KOPT-K1 (cell line): ENCODE measurements around the gene PTCD2.
"Not testable (repeated sequence)": the region's sequence is repeated elsewhere in the genome, so short reads cannot be mapped to it uniquely, and the experiment has no call there.

Experiments
- H3K27ac ChIP-seq: fragments of 200-600 bp; sonication (generic); 2 replicates; pipeline ENCODE4 v1.5.1; 2016; ENCODE audit warnings: antibody characterized with exemption, mild to moderate bottlenecking, low read depth, low read length; ENCODE audit not compliant: poor library complexity, severe bottlenecking
- H3K36me3 ChIP-seq: fragments of 200-600 bp; sonication (generic); 2 replicates; pipeline ENCODE4 v1.5.1; 2017; ENCODE audit warnings: antibody characterized with exemption, mild to moderate bottlenecking, low read length, moderate library complexity; ENCODE audit not compliant: insufficient read depth
- H3K9me3 ChIP-seq: fragments of 200-600 bp; sonication (generic); 2 replicates; pipeline ENCODE4 v1.5.1; 2017; ENCODE audit warnings: antibody characterized with exemption, low read length, mild to moderate bottlenecking; ENCODE audit not compliant: insufficient read depth, poor library complexity, severe bottlenecking

PTCD2 gene

DNA sequence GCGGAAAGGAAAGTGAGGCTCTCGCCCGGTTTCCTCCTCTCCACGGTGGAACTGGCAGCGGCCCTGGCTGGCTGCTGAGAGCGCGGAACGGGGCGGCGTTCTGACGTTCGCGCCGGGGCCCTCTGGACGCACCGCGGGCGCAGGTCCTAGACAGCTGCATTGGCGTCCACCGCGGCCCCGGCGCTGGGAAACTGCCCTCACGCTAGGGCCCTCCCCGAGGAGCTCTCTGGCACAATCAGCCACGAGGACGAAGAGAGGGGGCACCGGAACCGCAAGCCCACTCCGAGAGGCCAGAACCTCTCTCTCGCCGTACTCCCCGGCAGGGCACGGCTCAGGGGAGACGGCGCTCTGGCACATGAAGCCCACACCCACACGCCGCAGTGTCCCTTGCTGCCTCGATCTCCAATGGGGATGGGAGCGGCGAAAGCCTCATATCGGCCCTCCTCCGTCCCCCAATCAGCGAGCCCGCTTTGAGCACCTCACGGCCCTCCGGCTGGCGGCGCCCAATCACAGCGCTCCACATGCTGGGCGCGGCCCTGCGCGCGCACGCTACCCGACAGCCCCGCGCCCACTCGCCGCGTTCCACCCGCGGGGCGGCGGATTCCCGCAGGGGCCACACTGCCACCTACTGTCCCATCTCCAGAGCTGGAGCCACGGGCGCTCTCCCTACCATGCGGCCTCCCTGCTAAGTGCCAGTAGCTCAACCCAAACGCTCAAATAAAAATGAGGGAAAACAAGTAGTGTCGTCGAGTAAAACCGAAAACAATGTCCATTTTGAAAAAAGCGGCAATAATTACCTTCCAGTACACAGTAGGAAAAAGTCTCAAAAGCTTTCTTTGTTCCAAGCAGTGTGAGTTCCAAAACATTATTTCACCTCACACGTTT lies 12.0 kb upstream of the PTCD2 start:
- H3K9me3 ChIP-seq = no peaks in the 10 kb centered on the region
- H3K36me3 ChIP-seq = peaks cover 44% of the 10 kb centered on the region
- peak overlapping the region; percentile 85 for H3K27ac ChIP-seq

- Histone ChIP-seq H3K27ac (peak overlapping the region; percentile 85), H3K36me3 (peaks cover 50% of the 10 kb centered on the region), H3K9me3 (no peaks in the 10 kb centered on the region)
Observed at GRCh38 chr5:72308853-72309191, 11.4 kb upstream of the PTCD2 start.

- Histone ChIP-seq H3K36me3 (peaks cover 69% of the 10 kb centered on the region), H3K9me3 (no peaks in the 10 kb centered on the region), H3K27ac (no peak overlapping the region)
Observed at GRCh38 chr5:72313141-72313540, 7.0 kb upstream of the PTCD2 start.

GRCh38 chr5:72314571-72315172 lies 5.5 kb upstream of the PTCD2 start:
- Histone ChIP-seq H3K9me3 (no peaks in the 10 kb centered on the region), H3K36me3 (peaks cover 60% of the 10 kb centered on the region), H3K27ac (no peak overlapping the region)

GRCh38 chr5:72319435-72319975 lies 668 bp upstream of the PTCD2 start:
- peaks cover 39% of the 10 kb centered on the region for H3K36me3 ChIP-seq
- H3K9me3 ChIP-seq = not testable (repeated sequence)
- H3K27ac ChIP-seq = peak overlapping the region; percentile 85

DNA sequence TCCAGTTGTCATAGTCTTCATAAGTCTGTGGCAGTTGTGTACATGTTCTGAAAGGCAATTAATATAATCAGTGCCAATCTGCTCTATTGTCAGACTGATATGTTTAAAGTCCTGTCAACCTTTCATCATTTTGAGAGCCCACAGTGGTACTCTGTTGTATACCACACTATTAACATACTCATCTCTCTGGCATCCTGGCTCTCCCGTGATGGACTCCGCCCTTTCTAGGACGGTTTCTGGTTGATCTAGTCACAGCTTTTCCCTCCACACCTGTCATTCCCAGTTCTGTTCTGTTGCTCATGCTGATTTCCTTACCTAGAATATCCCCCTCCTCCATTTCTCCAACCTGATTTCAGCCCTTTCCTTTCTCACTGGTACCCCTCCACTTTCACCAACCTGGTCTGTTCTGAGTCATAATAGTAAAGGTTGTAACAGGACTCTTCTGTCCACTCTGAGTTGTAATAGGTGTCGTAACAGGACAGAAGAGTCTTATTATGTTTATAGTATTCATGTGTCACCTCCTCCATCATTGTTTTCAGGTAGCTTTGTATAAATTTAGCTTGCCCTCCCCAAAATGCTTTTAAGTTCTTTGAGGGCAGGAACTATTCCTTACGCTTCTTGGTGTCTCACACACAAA lies 4.1 kb downstream of the PTCD2 start:
- H3K36me3 ChIP-seq = peaks cover 66% of the 10 kb centered on the region
- H3K9me3 ChIP-seq = no peaks in the 10 kb centered on the region
- no peak overlapping the region for H3K27ac ChIP-seq

GRCh38 chr5:72325566-72326305 lies 5.6 kb downstream of the PTCD2 start:
- H3K27ac ChIP-seq = no peak overlapping the region
- peaks cover 77% of the 10 kb centered on the region for H3K36me3 ChIP-seq
- H3K9me3 ChIP-seq = no peaks in the 10 kb centered on the region

DNA sequence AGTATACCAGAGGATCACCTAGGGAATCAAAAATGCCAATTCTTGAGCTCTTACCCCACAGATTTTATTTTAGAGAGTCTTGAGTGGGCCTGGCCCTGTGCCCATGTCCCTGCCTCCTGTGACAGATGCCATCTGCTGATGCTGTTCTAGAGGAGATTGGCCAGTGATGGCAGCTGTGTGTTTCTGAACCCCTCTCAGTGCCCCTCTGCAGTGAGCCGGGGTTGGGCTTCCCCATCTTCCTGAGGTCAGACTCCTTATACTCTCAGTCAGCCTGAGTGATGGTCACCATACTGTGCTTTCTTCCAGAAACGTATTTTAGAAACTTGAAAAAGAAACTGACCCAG lies 6.1 kb downstream of the PTCD2 start:
- H3K9me3 ChIP-seq = no peaks in the 10 kb centered on the region
- peaks cover 82% of the 10 kb centered on the region for H3K36me3 ChIP-seq
- H3K27ac ChIP-seq = no peak overlapping the region

- H3K27ac ChIP-seq = no peak overlapping the region
Observed at GRCh38 chr5:72328172-72328571, 8.0 kb downstream of the PTCD2 start.

DNA sequence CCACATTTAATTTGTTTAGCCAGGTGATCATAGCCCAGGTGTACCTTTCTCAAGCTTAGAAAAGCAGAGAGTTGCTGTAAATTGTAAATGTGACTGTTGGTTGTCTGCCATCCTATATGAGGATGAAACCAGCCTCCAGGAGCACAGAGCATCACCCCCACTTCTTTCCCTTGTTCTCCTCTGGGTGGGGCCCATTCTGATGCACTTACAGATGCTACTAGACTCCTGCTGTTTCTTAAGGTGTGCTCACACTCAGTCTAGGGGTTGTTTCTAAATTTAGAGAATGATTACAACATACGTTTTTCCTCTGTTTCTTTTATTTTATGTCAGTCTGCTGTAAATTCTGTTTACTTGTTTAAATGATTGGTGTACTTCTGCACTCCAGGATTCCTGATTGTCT lies 10.5 kb downstream of the PTCD2 start:
- H3K36me3 ChIP-seq = peaks cover 75% of the 10 kb centered on the region
- no peak overlapping the region for H3K27ac ChIP-seq
- no peaks in the 10 kb centered on the region for H3K9me3 ChIP-seq

More at GRCh38 chr5:72328172-72328571, 8.0 kb downstream of the PTCD2 start:
- H3K9me3 ChIP-seq = no peaks in the 10 kb centered on the region
- H3K36me3 ChIP-seq = peaks cover 90% of the 10 kb centered on the region

- H3K9me3 ChIP-seq = no peaks in the 10 kb centered on the region
- peaks cover 75% of the 10 kb centered on the region for H3K36me3 ChIP-seq
- no peak overlapping the region for H3K27ac ChIP-seq
Observed at GRCh38 chr5:72337159-72337558, 17.0 kb downstream of the PTCD2 start.

DNA sequence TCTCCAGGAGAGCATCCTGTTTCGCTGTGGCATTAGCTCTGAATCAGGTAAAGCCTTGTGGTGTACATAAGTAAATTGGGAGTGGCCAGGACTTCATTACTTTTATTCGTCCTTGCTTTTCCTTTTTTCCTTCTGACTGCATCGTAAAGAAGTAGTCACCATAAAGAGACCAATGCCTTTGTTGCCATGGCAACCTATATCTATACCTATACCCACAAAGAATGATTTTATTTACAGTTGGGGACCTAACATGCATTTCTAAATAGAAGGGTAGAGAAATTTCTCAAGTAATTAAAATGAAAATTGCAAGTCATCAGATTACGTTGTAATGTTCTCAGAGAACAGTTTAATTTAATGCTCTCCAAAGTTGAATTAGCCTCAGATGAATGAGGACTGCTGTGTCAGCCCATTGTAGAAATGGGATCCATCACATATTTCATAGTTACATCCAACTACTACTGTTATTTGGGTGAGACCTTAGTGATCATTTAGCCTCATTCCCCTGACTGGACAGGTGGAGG lies 18.6 kb downstream of the PTCD2 start:
- Histone ChIP-seq H3K36me3 (peaks cover 78% of the 10 kb centered on the region), H3K27ac (no peak overlapping the region), H3K9me3 (no peaks in the 10 kb centered on the region)

- H3K36me3 ChIP-seq = peaks cover 47% of the 10 kb centered on the region
- H3K9me3 ChIP-seq = no peaks in the 10 kb centered on the region
- H3K27ac ChIP-seq = no peak overlapping the region
Observed at GRCh38 chr5:72346398-72346797, 26.2 kb downstream of the PTCD2 start.

DNA sequence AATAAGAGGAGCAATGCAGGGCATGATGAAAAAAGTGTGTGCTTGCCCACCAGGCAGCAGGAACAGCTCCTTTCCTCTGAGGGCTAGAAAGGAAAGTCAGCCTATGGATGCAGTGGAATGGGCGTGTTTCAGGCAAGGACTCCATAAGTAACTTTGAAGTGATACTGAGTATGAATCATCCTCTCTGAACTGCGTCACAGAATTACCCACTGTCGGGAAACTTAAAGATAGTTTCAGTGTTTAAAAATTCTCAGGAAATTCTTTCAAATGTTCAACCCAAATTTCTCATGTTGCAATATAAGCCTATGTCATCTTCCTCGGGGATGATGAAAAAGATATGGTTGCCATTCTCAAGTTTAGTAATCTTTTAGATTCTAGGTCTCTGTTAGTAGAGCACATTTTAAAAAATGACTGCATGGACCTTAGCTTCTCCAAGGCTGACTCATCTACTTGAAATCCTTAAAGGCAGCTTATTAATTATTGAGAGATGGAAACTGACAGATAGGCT lies 27.7 kb downstream of the PTCD2 start:
- peaks cover 39% of the 10 kb centered on the region for H3K36me3 ChIP-seq
- H3K9me3 ChIP-seq = no peaks in the 10 kb centered on the region
- no peak overlapping the region for H3K27ac ChIP-seq
